CD4-positive, CD25-positive, alpha-beta regulatory T cell (primary cell): Measurements from ENCODE around the gene ZBTB16. TPM values are rescaled to one million over a fixed set of nuclear protein-coding genes. Genes with fewer than 3 reads are reported as not detected.

Experiments used
- ATAC-seq, 2 donors: fragments of 150-1000 bp; cut with Tn5 transposase; one replicate each; pipeline ENCODE4 v1.10.0; 2021; ENCODE audit warnings: low read depth in 2 of 2, moderate number of reproducible peaks in 2 of 2, moderate library complexity in 1 of 2
- DNase-seq, 3 donors: peaks; one replicate each; pipeline versions ENCODE4 v3.0.0 to v3.0.0-alpha.2; 2012 to 2022; ENCODE audit warnings: mixed read lengths in 1 of 3
- H3K27ac ChIP-seq: one replicate; pipeline ENCODE4 v1.7.0; 2013; ENCODE audit warnings: mild to moderate bottlenecking, low read length; ENCODE audit not compliant: insufficient read depth, poor library complexity, severe bottlenecking
- H3K27me3 ChIP-seq: one replicate; pipeline ENCODE4 v1.7.0; 2013; ENCODE audit warnings: low read length; ENCODE audit not compliant: control insufficient read depth, insufficient read depth
- H3K36me3 ChIP-seq: one replicate; pipeline ENCODE4 v1.7.0; 2013; ENCODE audit warnings: mild to moderate bottlenecking, low read length, moderate library complexity; ENCODE audit not compliant: control insufficient read depth, insufficient read depth
- H3K4me1 ChIP-seq: 2 replicates; pipeline ENCODE4 v1.7.0; 2013; ENCODE audit warnings: mild to moderate bottlenecking, low read length; ENCODE audit not compliant: insufficient read depth, control insufficient read depth, poor library complexity, severe bottlenecking
- H3K4me3 ChIP-seq: one replicate; pipeline ENCODE4 v1.7.0; 2013; ENCODE audit warnings: low read depth, mild to moderate bottlenecking, low read length, moderate library complexity
- H3K9me3 ChIP-seq, 2 experiments: 1 replicate in 1 of 2; 2 replicates in 1 of 2; pipeline ENCODE4 v1.7.0; 2013; ENCODE audit warnings: low read length in 2 of 2, mild to moderate bottlenecking in 1 of 2, moderate library complexity in 1 of 2; ENCODE audit not compliant: control insufficient read depth in 2 of 2
- H3K27ac Mint-ChIP-seq, 3 donors: one replicate each; pipeline ENCODE4 v1.8.0; 2020 to 2022; ENCODE audit warnings: mild to moderate bottlenecking in 3 of 3, mixed read lengths in 3 of 3, moderate library complexity in 2 of 3
- H3K27me3 Mint-ChIP-seq: one replicate; pipeline ENCODE4 v1.8.0; 2022; ENCODE audit warnings: mild to moderate bottlenecking, mixed read lengths
- H3K36me3 Mint-ChIP-seq: one replicate; pipeline ENCODE4 v1.8.0; 2020; ENCODE audit warnings: mixed read lengths
- H3K4me1 Mint-ChIP-seq, 4 donors: one replicate each; pipeline ENCODE4 v1.8.0; 2020 to 2022; ENCODE audit warnings: mixed read lengths in 4 of 4, mild to moderate bottlenecking in 1 of 4
- H3K4me3 Mint-ChIP-seq, 4 donors: one replicate each; pipeline ENCODE4 v1.8.0; 2020 to 2022; ENCODE audit warnings: mild to moderate bottlenecking in 4 of 4, mixed read lengths in 4 of 4, moderate library complexity in 3 of 4
- H3K9me3 Mint-ChIP-seq, 7 donors: one replicate each; pipeline ENCODE4 v1.8.0; 2020 to 2022; ENCODE audit warnings: mixed read lengths in 7 of 7, mild to moderate bottlenecking in 3 of 7, moderate library complexity in 2 of 7
- polyA plus RNA-seq, 4 donors: library from polyadenylated mRNA; unstranded; fragments of 300-500 nt; fragmentation: Illumina TruSeq; gene quantifications; one replicate each; pipeline ENCODE4 v1.2.3, GENCODE V29; 2021
- total RNA-seq: library from RNA; stranded (reverse); gene quantifications from one replicate; pipeline ENCODE4 v1.2.3, GENCODE V29; 2022

ZBTB16 gene
- total and polyA plus RNA-seq, 5 donors from 2014 or later, result 2.9 to 28.1 (median 8.5) TPM

- no peak overlapping the region for H3K4me3 Mint-ChIP-seq
- H3K27me3 ChIP-seq, result no peaks in the 10 kb centered on the region
- no peak overlapping the region for H3K4me3 ChIP-seq
- no peaks in the 10 kb centered on the region for H3K4me1 ChIP-seq
- peak overlapping the region in 1 of 3 donors; percentile 34 for H3K27ac Mint-ChIP-seq
- H3K36me3 ChIP-seq, result no peaks in the 10 kb centered on the region
- no peak overlapping the region for H3K27ac ChIP-seq
- DNase-seq (no peak), ATAC-seq (no peak)
- no peaks in the 10 kb centered on the region for H3K36me3 Mint-ChIP-seq
- no peaks in the 10 kb centered on the region for H3K27me3 Mint-ChIP-seq
- H3K9me3 Mint-ChIP-seq, result no peaks in the 10 kb centered on the region
- peaks cover 0 to 6% (median 0%) of the 10 kb centered on the region in 4 donors for H3K4me1 Mint-ChIP-seq
- no peaks in the 10 kb centered on the region for H3K9me3 ChIP-seq
Observed at GRCh38 chr11:114250993-114251814, 191.7 kb downstream of the ZBTB16 start.

GRCh38 chr11:114251815-114252337, 192.4 kb downstream of the ZBTB16 start:
- DNase-seq (no peak), ATAC-seq (no peak)
- Mint-ChIP-seq H3K4me1 (peaks cover 0 to under 1% (median 0%) of the 10 kb centered on the region in 4 donors), H3K4me3 (no peak overlapping the region), H3K27me3 (no peaks in the 10 kb centered on the region), H3K9me3 (no peaks in the 10 kb centered on the region), H3K27ac (no peak overlapping the region), H3K36me3 (no peaks in the 10 kb centered on the region)
- no peaks in the 10 kb centered on the region for H3K4me1 ChIP-seq
- no peaks in the 10 kb centered on the region for H3K9me3 ChIP-seq
- H3K36me3 ChIP-seq, result no peaks in the 10 kb centered on the region
- no peak overlapping the region for H3K27ac ChIP-seq
- no peaks in the 10 kb centered on the region for H3K27me3 ChIP-seq
- no peak overlapping the region for H3K4me3 ChIP-seq

GRCh38 chr11:114252767-114253166, 193.3 kb downstream of the ZBTB16 start:
- H3K4me1 ChIP-seq, result no peaks in the 10 kb centered on the region
- DNase-seq (no peak), ATAC-seq (no peak)
- Mint-ChIP-seq H3K4me3 (no peak overlapping the region), H3K4me1 (no peaks in the 10 kb centered on the region), H3K27ac (peak overlapping the region in 1 of 3 donors; percentile 2), H3K27me3 (no peaks in the 10 kb centered on the region), H3K9me3 (no peaks in the 10 kb centered on the region), H3K36me3 (no peaks in the 10 kb centered on the region)
- H3K27me3 ChIP-seq, result no peaks in the 10 kb centered on the region
- H3K4me3 ChIP-seq, result no peak overlapping the region
- no peaks in the 10 kb centered on the region for H3K9me3 ChIP-seq
- no peak overlapping the region for H3K27ac ChIP-seq
- H3K36me3 ChIP-seq, result no peaks in the 10 kb centered on the region

- Mint-ChIP-seq H3K4me1 (peaks cover 0 to 2% (median 0%) of the 10 kb centered on the region in 4 donors), H3K36me3 (no peaks in the 10 kb centered on the region), H3K27ac (peak overlapping the region in 2 of 3 donors; percentile 27 to 52), H3K4me3 (no peak overlapping the region), H3K27me3 (no peaks in the 10 kb centered on the region), H3K9me3 (no peaks in the 10 kb centered on the region)
- no peak for DNase-seq
- Histone ChIP-seq H3K9me3 (no peaks in the 10 kb centered on the region), H3K36me3 (no peaks in the 10 kb centered on the region), H3K4me3 (no peak overlapping the region), H3K27ac (no peak overlapping the region), H3K27me3 (no peaks in the 10 kb centered on the region), H3K4me1 (no peaks in the 10 kb centered on the region)
- ATAC-seq, result no peak
Observed at GRCh38 chr11:114253771-114254170, 194.3 kb downstream of the ZBTB16 start.

GRCh38 chr11:114254571-114255146, 195.1 kb downstream of the ZBTB16 start:
- H3K9me3 ChIP-seq, result no peaks in the 10 kb centered on the region
- H3K36me3 Mint-ChIP-seq, result no peaks in the 10 kb centered on the region
- H3K27ac Mint-ChIP-seq, result peak overlapping the region in 1 of 3 donors; percentile 27
- H3K27me3 Mint-ChIP-seq, result no peaks in the 10 kb centered on the region
- H3K4me3 Mint-ChIP-seq, result no peak overlapping the region
- H3K9me3 Mint-ChIP-seq, result no peaks in the 10 kb centered on the region
- H3K4me3 ChIP-seq, result no peak overlapping the region
- H3K36me3 ChIP-seq, result no peaks in the 10 kb centered on the region
- peaks cover 0 to 2% (median 0%) of the 10 kb centered on the region in 4 donors for H3K4me1 Mint-ChIP-seq
- DNase-seq (no peak), ATAC-seq (no peak)
- H3K4me1 ChIP-seq, result no peaks in the 10 kb centered on the region
- no peaks in the 10 kb centered on the region for H3K27me3 ChIP-seq
- no peak overlapping the region for H3K27ac ChIP-seq

- Histone ChIP-seq H3K36me3 (no peaks in the 10 kb centered on the region), H3K9me3 (no peaks in the 10 kb centered on the region), H3K4me1 (no peaks in the 10 kb centered on the region), H3K4me3 (no peak overlapping the region), H3K27ac (no peak overlapping the region), H3K27me3 (no peaks in the 10 kb centered on the region)
- ATAC-seq (no peak), DNase-seq (no peak)
- Mint-ChIP-seq H3K4me3 (no peak overlapping the region), H3K36me3 (no peaks in the 10 kb centered on the region), H3K27ac (no peak overlapping the region), H3K4me1 (peaks cover 0 to 2% (median 0%) of the 10 kb centered on the region in 4 donors), H3K9me3 (no peaks in the 10 kb centered on the region), H3K27me3 (no peaks in the 10 kb centered on the region)
Observed at GRCh38 chr11:114255289-114255688, 195.8 kb downstream of the ZBTB16 start.

GRCh38 chr11:114256176-114256966, 196.9 kb downstream of the ZBTB16 start:
- Mint-ChIP-seq H3K36me3 (no peaks in the 10 kb centered on the region), H3K4me1 (peaks cover 0 to 5% (median 0%) of the 10 kb centered on the region in 4 donors), H3K9me3 (no peaks in the 10 kb centered on the region), H3K27me3 (no peaks in the 10 kb centered on the region), H3K27ac (no peak overlapping the region), H3K4me3 (no peak overlapping the region)
- Histone ChIP-seq H3K36me3 (no peaks in the 10 kb centered on the region), H3K9me3 (no peaks in the 10 kb centered on the region), H3K4me1 (no peaks in the 10 kb centered on the region), H3K4me3 (no peak overlapping the region), H3K27ac (no peak overlapping the region), H3K27me3 (no peaks in the 10 kb centered on the region)
- ATAC-seq (no peak), DNase-seq (no peak)
